Tibial nerve (tissue), 4 donors: Measurements from ENCODE around the gene CHSY1.

Source experiments
- EP300 ChIP-seq, 2 donors: sonication (generic); formaldehyde crosslinking; IDR thresholded peaks; one replicate each; pipeline ENCODE4 v1.6.1; 2017; ENCODE audit warnings: antibody characterized with exemption in 2 of 2, mild to moderate bottlenecking in 1 of 2
- POLR2A ChIP-seq, 2 donors: fragments of 450-650 bp; IDR thresholded peaks; one replicate each; pipeline ENCODE4 v1.6.1; 2017; ENCODE audit warnings: antibody characterized with exemption in 2 of 2, mild to moderate bottlenecking in 2 of 2, moderate library complexity in 2 of 2
- TF ChIP-seq, protein P1 (sequence below), 5 experiments: fragments of 200-600 bp in 3 of 5; fragments of 450-650 bp in 2 of 5; sonication (generic) in 3 of 5; IDR thresholded peaks; one replicate each; pipeline ENCODE4 v1.5.1; 2016 to 2019; ENCODE audit warnings: antibody characterized with exemption in 5 of 5, mild to moderate bottlenecking in 3 of 5, moderate library complexity in 2 of 5

DNA sequence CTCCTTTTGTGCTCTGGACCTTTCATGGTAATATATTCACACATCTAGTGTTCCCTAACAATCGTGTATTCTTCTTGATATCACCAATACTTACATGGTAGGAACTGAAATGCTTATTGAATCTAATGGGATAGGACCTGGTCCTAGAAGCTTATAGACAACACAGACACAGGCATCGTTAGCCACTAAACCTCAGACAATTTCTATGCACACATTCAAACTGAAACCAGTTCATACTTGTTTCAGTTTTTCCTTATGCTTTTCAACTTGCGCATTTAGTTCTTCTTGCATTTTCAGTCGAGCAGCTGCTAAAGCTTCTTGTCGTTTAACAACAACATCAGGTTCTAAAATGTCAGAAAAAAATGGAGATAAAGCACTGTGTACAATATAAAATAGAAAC is 23.2 kb upstream of the CHSY1 start:
- TF ChIP-seq POLR2A (IDR thresholded peaks at IDR 0.05) (no peak), EP300 (IDR thresholded peaks at IDR 0.05) (no peak)
- TF ChIP-seq, protein P1, sequence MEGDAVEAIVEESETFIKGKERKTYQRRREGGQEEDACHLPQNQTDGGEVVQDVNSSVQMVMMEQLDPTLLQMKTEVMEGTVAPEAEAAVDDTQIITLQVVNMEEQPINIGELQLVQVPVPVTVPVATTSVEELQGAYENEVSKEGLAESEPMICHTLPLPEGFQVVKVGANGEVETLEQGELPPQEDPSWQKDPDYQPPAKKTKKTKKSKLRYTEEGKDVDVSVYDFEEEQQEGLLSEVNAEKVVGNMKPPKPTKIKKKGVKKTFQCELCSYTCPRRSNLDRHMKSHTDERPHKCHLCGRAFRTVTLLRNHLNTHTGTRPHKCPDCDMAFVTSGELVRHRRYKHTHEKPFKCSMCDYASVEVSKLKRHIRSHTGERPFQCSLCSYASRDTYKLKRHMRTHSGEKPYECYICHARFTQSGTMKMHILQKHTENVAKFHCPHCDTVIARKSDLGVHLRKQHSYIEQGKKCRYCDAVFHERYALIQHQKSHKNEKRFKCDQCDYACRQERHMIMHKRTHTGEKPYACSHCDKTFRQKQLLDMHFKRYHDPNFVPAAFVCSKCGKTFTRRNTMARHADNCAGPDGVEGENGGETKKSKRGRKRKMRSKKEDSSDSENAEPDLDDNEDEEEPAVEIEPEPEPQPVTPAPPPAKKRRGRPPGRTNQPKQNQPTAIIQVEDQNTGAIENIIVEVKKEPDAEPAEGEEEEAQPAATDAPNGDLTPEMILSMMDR (IDR thresholded peaks at IDR 0.05): no peak
